H7 (cell line): ENCODE measurements around the gene IER5L. TPM values are rescaled to one million over a fixed set of nuclear protein-coding genes. Genes with fewer than 3 reads are reported as not detected.
"Not testable (repeated sequence)": the region's sequence is repeated elsewhere in the genome, so short reads cannot be mapped to it uniquely, and the experiment has no call there.

Experiments
- DNase-seq: peaks from one replicate; pipeline ENCODE4 v3.0.0; 2012
- H3K27me3 ChIP-seq: 2 replicates; pipeline ENCODE4 v1.6.0; 2011; ENCODE audit warnings: mild to moderate bottlenecking, low read length; ENCODE audit not compliant: control insufficient read depth, insufficient read depth
- H3K36me3 ChIP-seq: replicated peaks from 2 replicates; pipeline ENCODE4 v1.5.1; 2011; ENCODE audit warnings: low read length; ENCODE audit not compliant: control insufficient read depth, insufficient read depth
- H3K4me3 ChIP-seq: 2 replicates; pipeline ENCODE4 v1.5.1; 2011; ENCODE audit warnings: low read depth, mild to moderate bottlenecking, control low read depth, low read length, moderate library complexity; ENCODE audit not compliant: insufficient read depth
- total RNA-seq: library from RNA; depleted of rRNA; stranded (reverse); fragments of >200 nt; shearing (Covaris generic); gene quantifications from 2 replicates; pipeline ENCODE4 v1.2.3, GENCODE V29; 2014; rRNA removed

Gene IER5L
- total RNA-seq, 1 experiment from 2014 or later = 11.1 TPM

DNA sequence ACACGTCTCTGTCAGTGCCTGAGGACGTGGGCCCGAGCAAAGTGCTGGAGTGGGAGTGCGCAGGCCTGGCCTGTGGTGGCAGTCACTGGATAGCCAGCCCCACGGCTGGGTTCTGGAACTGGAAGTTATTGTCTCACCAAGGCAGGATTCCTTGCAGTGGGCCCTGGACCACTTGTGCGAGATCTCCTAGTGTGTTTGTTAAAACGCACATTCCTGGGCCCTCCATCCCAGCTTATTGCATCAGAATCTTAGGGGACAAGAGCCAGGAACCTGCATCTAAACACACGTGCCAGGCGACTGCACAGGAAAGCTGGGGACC lies 40.0 kb downstream of the IER5L start:
- no peaks in the 10 kb centered on the region for H3K27me3 ChIP-seq
- no peak overlapping the region for H3K4me3 ChIP-seq
- DNase-seq = no peak
- H3K36me3 ChIP-seq = peaks cover 19% of the 10 kb centered on the region

- H3K36me3 ChIP-seq = peaks cover 21% of the 10 kb centered on the region
These were observed 40.5 kb downstream of the IER5L start for GRCh38 chr9:129137292-129138143.

GRCh38 chr9:129136446-129137035 lies 41.5 kb downstream of the IER5L start:
- Histone ChIP-seq H3K4me3 (no peak overlapping the region), H3K36me3 (peaks cover 21% of the 10 kb centered on the region), H3K27me3 (no peaks in the 10 kb centered on the region)
- DNase-seq = no peak

More at GRCh38 chr9:129137292-129138143, 40.5 kb downstream of the IER5L start:
- H3K27me3 ChIP-seq = no peaks in the 10 kb centered on the region
- DNase-seq = no peak
- no peak overlapping the region for H3K4me3 ChIP-seq

GRCh38 chr9:129135476-129135875 lies 42.6 kb downstream of the IER5L start:
- Histone ChIP-seq H3K36me3 (peaks cover 20% of the 10 kb centered on the region), H3K4me3 (no peak overlapping the region), H3K27me3 (no peaks in the 10 kb centered on the region)
- no peak for DNase-seq

DNA sequence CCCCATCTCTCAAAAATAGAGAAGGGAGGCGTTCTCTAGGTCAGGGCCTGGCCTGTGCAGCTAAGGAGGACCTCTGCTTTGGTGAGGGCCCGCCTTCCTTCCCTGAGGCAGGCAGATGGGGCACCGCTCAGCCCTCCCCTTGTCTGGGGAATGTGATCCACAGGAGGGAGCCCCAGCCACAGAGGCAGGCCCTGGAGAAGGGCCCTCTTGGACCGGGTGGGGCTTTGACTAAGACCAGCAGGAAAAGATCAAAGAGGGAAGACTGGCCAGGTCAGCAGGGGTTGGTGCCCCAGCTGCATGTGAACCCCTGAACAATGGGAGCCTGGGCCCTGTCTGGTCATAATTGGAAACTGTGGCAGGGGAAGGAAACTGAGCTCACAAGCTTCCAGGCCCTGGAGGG lies 45.0 kb downstream of the IER5L start:
- Histone ChIP-seq H3K36me3 (peaks cover 23% of the 10 kb centered on the region), H3K4me3 (no peak overlapping the region), H3K27me3 (no peaks in the 10 kb centered on the region)
- peak; percentile 45 for DNase-seq

DNA sequence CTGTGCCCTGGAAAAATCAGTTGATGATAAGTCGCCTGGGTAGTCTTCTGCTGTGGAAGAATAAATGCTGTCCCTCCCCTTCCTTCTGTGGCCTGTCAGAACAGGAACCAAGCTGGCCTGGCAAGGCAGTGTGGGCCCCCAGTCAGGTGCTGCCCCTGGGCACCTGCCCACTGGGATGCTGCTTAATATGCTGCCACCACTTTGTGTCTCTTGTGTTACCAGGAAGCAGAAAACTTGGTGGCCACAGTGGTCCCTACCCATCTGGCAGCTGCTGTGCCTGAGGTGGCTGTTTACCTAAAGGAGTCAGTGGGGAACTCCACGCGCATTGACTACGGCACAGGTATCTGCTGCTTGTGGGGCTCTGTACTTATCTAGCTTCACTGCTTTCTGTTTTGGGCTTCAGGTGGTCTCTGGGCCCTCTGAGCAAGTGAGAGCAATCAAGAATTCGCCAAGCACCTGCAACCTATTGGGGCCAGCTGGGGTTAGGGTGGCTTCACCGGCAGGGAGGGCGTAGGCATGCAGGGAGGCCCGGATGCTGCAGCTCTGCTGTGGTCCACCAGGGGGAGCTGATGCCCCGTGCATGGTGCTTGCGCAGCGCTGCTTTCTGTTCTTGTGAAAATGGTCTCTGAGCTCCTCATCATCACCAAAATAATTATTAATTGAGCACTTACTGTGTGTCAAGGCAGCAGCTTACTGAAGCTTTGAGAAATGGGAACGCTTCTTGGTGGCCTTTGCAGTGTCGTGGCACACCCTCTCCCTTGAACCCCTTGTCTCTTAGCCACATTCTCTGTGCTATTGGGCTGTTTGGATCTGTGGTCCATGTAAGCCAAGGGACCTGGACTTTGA lies 46.5 kb downstream of the IER5L start:
- peak; percentile 97 for DNase-seq
- Histone ChIP-seq H3K36me3 (peaks cover 19% of the 10 kb centered on the region), H3K4me3 (no peak overlapping the region), H3K27me3 (no peaks in the 10 kb centered on the region)

DNA sequence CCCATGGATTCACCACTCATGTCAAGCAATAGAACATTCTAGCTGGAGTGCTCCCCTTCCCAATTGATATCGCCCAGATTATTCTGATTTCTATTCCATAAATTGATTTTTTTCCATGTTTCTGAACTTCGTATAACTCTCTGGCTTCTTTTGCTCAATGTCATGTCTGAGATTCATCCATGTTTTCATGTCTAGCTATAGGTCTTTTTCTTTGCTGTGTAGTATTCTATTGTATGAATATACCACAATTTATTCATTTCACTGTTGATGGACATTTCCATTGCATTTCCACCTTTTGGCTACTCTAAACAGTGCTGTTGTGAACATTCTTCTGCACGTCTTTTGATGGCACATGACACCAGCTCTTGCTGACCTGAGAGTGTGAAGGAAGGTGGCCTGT lies 47.3 kb downstream of the IER5L start:
- DNase-seq = no peak
- Histone ChIP-seq H3K27me3 (no peaks in the 10 kb centered on the region), H3K36me3 (peaks cover 19% of the 10 kb centered on the region), H3K4me3 (no peak overlapping the region)

DNA sequence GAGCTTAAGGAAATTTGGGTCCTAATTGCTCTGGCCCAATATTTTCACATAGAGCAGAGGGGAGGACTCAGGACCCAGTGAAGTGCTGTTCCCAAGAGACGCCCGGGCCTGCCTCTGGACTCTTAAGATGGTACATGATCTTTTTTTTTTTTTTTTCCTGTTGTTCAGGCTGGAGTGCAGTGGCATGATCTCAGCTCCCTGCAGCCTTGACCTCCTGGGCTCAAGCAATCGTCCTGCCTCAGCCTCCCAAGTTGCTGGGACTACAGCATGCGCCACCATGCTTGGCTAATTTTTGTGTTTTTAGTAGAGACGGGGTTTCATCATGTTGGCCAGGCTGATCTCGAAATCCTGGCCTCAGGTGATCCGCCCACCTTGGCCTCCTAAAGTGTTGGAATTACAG lies 47.8 kb downstream of the IER5L start:
- not testable (repeated sequence) for DNase-seq, H3K27me3 ChIP-seq, H3K4me3 ChIP-seq
- peaks cover 17% of the 10 kb centered on the region for H3K36me3 ChIP-seq

GRCh38 chr9:129128689-129129088 lies 49.4 kb downstream of the IER5L start:
- Histone ChIP-seq H3K4me3 (no peak overlapping the region), H3K36me3 (peaks cover 14% of the 10 kb centered on the region), H3K27me3 (no peaks in the 10 kb centered on the region)
- no peak for DNase-seq

DNA sequence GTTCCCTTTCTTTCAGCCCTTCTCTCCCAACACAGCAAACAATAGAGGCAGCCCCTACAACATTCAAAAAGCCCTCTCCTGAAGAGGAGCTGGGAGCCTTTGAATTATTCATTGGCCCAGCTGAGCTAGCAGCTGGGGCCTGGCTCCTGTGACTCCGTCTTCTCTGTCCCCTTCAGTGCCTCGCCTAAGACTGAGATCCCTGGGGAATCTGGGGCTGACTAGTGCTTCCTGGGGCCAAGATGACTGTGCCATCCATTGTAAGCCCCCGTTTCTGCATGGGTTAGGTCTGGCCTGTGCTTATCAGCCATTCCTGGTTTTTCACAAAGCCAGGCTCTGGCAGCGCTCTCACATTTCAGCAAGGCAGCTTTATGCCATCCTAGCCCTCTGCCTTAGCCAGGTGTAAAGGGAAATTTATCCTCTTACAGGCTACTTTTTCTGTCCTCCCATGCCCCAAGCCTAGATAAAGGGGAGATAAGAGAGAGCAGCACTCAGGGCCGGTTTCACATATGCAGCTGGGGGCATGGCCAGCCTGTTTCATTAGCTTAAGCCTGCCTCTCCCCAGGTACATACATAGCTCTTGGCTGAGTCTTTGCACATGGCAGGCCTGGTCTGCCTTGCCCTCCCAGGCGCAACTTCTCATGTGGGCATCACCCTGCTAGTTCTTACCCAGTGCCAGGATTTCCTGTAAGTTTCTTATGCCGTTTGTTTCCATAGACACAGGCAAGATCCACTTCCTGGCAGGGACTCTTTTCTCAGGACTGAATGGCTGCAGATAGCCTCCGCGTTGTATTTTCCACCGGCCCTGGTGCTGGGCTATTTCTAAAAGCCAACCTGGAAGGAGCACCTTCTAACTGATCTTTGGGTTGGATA lies 51.1 kb downstream of the IER5L start:
- Histone ChIP-seq H3K27me3 (no peaks in the 10 kb centered on the region), H3K4me3 (no peak overlapping the region), H3K36me3 (peaks cover 10% of the 10 kb centered on the region)
- DNase-seq = peak; percentile 88

Other genes starting within 250 kb of the IER5L start
- gene DOLK, start 230.7 kb downstream of the IER5L start, total RNA-seq = 18.6 and 20.9 TPM in 2 replicates
- gene NUP188, start 230.6 kb downstream of the IER5L start, total RNA-seq = 81.3 and 87.9 TPM in 2 replicates
- 79.1 and 80.1 TPM in 2 replicates for gene SH3GLB2, start 149.9 kb downstream of the IER5L start, total RNA-seq
- 26.4 and 33.8 TPM in 2 replicates for gene MIGA2, start 141.6 kb downstream of the IER5L start, total RNA-seq
- gene DOLPP1, start 97.2 kb downstream of the IER5L start, total RNA-seq = 41.3 and 42.5 TPM in 2 replicates
- gene CRAT, start 67.5 kb downstream of the IER5L start, total RNA-seq = 13.6 and 14.9 TPM in 2 replicates
- 160 and 166 TPM in 2 replicates for gene PTPA, start 66.8 kb downstream of the IER5L start, total RNA-seq